Tibial nerve (tissue), 3 donors: ENCODE data around the gene VGLL4.

ENCODE experiments used
- CTCF ChIP-seq, 5 experiments: fragments of 200-600 bp in 3 of 5; fragments of 450-650 bp in 2 of 5; sonication (generic) in 3 of 5; IDR thresholded peaks; one replicate each; pipeline ENCODE4 v1.5.1; 2016 to 2019; ENCODE audit warnings: antibody characterized with exemption in 5 of 5, mild to moderate bottlenecking in 3 of 5, moderate library complexity in 2 of 5
- POLR2A ChIP-seq, 2 donors: fragments of 450-650 bp; IDR thresholded peaks; one replicate each; pipeline ENCODE4 v1.6.1; 2017; ENCODE audit warnings: antibody characterized with exemption in 2 of 2, mild to moderate bottlenecking in 2 of 2, moderate library complexity in 2 of 2

GRCh38 chr3:11521167-11521566 is 122.5 kb downstream of the VGLL4 start:
- TF ChIP-seq CTCF (IDR thresholded peaks at IDR 0.05) (no peak), POLR2A (IDR thresholded peaks at IDR 0.05) (no peak)
